C4-2B (cell line): ENCODE measurements around the gene MRGPRF.

Experiments
- ZFX ChIP-seq: fragments of 450-650 bp; IDR thresholded peaks from 2 replicates; pipeline ENCODE4 v1.6.1; 2017
- TF ChIP-seq, protein P1 (sequence below): fragments of 450-650 bp; conservative IDR thresholded peaks from 2 replicates; pipeline ENCODE4 v1.5.1; 2017; ENCODE audit warnings: mild to moderate bottlenecking

DNA sequence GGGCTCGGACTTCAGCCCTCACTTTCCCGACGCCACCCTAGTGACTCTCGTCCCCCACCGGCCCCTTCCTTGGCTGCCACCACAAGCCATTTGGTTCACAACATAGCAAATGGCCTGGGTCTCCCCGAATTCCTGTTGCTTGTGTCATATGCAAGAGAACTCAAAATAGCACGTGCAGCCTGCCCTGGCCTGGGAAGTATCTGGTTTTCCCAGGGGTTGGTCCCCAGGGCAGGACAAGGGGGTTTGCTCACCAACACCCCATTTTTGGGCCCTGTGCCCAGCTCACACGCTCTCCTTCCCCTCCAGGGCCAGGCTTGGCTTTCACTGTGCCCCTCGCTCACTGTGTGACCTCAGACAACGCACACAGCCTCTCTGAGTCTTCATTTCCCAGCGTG lies 22.9 kb upstream of the MRGPRF start:
- TF ChIP-seq, protein P1, sequence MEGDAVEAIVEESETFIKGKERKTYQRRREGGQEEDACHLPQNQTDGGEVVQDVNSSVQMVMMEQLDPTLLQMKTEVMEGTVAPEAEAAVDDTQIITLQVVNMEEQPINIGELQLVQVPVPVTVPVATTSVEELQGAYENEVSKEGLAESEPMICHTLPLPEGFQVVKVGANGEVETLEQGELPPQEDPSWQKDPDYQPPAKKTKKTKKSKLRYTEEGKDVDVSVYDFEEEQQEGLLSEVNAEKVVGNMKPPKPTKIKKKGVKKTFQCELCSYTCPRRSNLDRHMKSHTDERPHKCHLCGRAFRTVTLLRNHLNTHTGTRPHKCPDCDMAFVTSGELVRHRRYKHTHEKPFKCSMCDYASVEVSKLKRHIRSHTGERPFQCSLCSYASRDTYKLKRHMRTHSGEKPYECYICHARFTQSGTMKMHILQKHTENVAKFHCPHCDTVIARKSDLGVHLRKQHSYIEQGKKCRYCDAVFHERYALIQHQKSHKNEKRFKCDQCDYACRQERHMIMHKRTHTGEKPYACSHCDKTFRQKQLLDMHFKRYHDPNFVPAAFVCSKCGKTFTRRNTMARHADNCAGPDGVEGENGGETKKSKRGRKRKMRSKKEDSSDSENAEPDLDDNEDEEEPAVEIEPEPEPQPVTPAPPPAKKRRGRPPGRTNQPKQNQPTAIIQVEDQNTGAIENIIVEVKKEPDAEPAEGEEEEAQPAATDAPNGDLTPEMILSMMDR = no peak
- TF ChIP-seq ZFX = no peak
